ENCODE measurements around the gene HTR3B. TPM values are rescaled to one million over a fixed set of nuclear protein-coding genes. Genes with fewer than 3 reads are reported as not detected.
A peak's percentile ranks its signal among the peaks of the same experiment; 100 is the strongest.

Gene HTR3B
- total RNA-seq, 4 donors from 2014 or later = not detected

DNA sequence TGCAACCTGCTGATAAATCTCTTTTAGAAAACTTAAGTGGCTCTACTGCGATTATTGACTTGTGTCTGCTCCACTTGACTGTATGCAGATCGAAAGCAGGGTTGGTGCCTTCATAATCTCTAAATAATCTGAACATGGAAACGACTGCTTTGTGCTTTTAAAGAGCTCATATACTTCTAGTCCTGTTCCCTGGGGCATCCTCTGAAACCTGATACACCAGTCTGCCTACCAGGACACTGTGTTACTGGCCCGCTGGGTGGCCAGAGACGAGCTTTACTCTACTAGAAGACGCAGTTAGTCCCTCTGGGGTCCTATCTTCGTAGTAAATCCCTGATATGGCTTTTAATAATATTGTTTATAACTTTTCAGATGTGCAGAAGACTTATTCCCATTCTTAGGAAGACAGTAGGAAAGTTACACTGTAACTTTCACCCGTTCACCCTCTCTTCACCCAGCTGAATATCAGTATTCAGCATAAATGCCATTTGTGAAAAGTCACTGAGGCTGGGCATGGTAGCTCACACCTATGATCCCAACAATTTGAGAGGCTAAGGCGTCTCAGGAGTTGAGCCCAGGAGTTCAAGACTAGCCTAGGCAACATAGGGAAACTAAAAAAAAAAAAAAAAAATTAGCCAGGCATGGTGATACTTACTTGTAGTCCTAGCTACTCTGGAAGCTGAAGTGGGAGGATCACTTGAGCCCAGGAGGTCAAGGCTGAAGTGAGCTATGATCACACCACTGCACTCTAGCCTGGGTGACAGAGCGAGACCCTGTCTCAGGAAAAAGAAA is 9.0 kb upstream of the HTR3B start:
- no peaks in the 10 kb centered on the region for H3K36me3 ChIP-seq
- H3K27me3 ChIP-seq = no peaks in the 10 kb centered on the region
- DNase-seq (ENCODE audit: extremely low spot score) = no peak
- 81% methylated on average over 10 of the region's 10 CpGs for WGBS
- no peak overlapping the region for H3K27ac ChIP-seq (replicated peaks in 1 of 4)
- H3K4me1 ChIP-seq = peaks cover 0 to 5% (median 0%) of the 10 kb centered on the region in 4 donors
- H3K4me3 ChIP-seq = no peak overlapping the region
- no peaks in the 10 kb centered on the region for H3K9me3 ChIP-seq
- TF ChIP-seq POLR2AphosphoS5 (IDR thresholded peaks at IDR 0.05) (no peak), EP300 (IDR thresholded peaks at IDR 0.05) (no peak), POLR2A (IDR thresholded peaks at IDR 0.05; ENCODE audit: low read depth) (no peak)
- TF ChIP-seq, protein P1, sequence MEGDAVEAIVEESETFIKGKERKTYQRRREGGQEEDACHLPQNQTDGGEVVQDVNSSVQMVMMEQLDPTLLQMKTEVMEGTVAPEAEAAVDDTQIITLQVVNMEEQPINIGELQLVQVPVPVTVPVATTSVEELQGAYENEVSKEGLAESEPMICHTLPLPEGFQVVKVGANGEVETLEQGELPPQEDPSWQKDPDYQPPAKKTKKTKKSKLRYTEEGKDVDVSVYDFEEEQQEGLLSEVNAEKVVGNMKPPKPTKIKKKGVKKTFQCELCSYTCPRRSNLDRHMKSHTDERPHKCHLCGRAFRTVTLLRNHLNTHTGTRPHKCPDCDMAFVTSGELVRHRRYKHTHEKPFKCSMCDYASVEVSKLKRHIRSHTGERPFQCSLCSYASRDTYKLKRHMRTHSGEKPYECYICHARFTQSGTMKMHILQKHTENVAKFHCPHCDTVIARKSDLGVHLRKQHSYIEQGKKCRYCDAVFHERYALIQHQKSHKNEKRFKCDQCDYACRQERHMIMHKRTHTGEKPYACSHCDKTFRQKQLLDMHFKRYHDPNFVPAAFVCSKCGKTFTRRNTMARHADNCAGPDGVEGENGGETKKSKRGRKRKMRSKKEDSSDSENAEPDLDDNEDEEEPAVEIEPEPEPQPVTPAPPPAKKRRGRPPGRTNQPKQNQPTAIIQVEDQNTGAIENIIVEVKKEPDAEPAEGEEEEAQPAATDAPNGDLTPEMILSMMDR (IDR thresholded peaks at IDR 0.05) = no peak
- intact Hi-C loops (cut with DNase I) = loop anchor here (5.0 to 10.0 kb wide), 2 partner anchors 139 to 367 kb away; no protein-coding TSS in a partner anchor

DNA sequence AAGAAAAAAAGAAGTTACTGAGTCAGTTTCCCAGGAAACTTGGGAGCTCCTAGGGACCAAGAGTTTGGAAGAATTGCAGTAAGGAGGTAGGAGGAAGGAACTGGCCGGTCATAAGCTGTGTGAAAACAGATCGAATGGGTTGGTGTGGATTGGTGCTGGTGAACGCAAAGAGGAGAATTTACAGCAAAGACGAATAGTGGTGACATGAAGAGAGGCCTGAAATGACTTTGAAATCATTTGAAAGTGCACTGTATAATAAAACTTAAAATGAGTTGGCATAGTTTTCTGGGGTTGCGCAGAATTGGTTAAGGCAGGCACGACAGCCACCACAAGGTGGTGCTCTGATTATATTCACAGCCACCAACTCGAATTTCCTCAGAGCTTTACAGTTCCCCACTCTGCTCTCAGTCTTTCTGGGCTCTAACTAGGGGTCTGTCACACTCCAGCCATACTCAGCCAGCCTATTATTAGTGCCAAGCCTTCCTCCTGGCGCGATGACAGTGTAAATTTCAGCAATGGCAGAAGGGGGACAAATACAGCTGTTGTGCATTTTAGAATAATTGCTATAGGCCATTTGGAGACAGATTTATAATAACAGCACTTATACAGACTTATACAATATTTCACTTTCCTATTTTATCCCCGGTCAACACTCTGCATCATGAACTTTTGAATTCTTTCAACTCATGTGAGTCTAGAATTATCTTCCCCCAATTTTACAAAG is 8.3 kb upstream of the HTR3B start:
- peaks cover 0 to 5% (median 0%) of the 10 kb centered on the region in 4 donors for H3K4me1 ChIP-seq
- intact Hi-C loops (cut with DNase I) = loop anchor here (5.0 to 10.0 kb wide), 2 partner anchors 138 to 366 kb away; no protein-coding TSS in a partner anchor
- H3K4me3 ChIP-seq = no peak overlapping the region
- no peaks in the 10 kb centered on the region for H3K27me3 ChIP-seq
- H3K27ac ChIP-seq (replicated peaks in 1 of 4) = no peak overlapping the region
- no peaks in the 10 kb centered on the region for H3K36me3 ChIP-seq
- WGBS = 29% methylated on average over 10 of the region's 10 CpGs
- DNase-seq (ENCODE audit: extremely low spot score) = no peak
- TF ChIP-seq, protein P1 (IDR thresholded peaks at IDR 0.05) = peak; percentile 53 to 89 (median 72)
- no peak for TF ChIP-seq EP300 (IDR thresholded peaks at IDR 0.05)
- no peaks in the 10 kb centered on the region for H3K9me3 ChIP-seq

DNA sequence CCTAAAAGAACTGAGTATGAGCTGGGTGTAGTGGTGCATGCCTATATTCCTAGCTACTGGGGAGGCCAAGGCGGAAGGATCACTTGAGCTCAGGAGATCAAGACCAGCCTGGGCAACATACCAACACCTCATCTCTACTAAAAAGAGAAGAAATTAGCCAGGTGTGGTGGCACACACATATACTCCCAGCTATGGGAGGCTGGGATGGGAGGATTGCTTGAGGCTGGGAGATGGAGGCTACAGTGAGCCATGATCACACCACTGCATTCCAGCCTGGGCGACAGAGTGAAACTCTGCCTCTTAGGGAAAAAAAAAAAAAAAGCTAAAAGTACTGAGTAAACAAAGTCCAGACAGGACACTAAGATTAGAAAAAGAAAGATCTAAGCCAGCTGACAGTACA is 3.5 kb upstream of the HTR3B start:
- TF ChIP-seq EP300 (IDR thresholded peaks at IDR 0.05) = no peak
- TF ChIP-seq POLR2A (IDR thresholded peaks at IDR 0.05; ENCODE audit: low read depth) = no peak
- TF ChIP-seq, protein P1 (IDR thresholded peaks at IDR 0.05) = no peak
- TF ChIP-seq POLR2AphosphoS5 (IDR thresholded peaks at IDR 0.05) = no peak
- intact Hi-C loops (cut with DNase I) = no loop called here
- peaks cover 0 to 6% (median 0%) of the 10 kb centered on the region in 4 donors for H3K27me3 ChIP-seq
- H3K4me3 ChIP-seq = no peak overlapping the region
- H3K27ac ChIP-seq (replicated peaks in 1 of 4) = no peak overlapping the region
- peaks cover 0 to 4% (median 0%) of the 10 kb centered on the region in 4 donors for H3K4me1 ChIP-seq
- no peaks in the 10 kb centered on the region for H3K36me3 ChIP-seq
- 79% methylated on average over 2 of the region's 2 CpGs for WGBS
- H3K9me3 ChIP-seq = no peaks in the 10 kb centered on the region
- DNase-seq (ENCODE audit: extremely low spot score) = no peak

DNA sequence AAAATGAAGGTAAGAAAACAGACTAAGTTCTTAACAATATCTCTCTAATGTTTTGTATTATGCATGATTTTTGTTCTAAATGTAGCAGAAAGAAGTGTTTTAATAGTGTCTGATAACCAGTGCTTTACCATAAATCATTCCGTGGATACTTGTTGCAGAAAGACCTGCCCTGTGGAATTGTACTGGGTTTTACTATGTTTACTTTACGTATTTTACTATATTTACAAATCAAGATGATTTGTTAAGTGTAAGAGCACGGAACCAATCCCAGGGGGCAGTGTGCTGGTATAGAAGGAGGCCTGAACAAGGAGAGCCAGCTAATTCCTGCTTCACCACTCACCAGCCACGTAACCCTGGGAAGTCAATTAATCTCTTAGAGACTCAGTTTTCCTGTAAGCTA is 1.4 kb downstream of the HTR3B start:
- no peak for DNase-seq (ENCODE audit: extremely low spot score)
- Histone ChIP-seq H3K4me3 (no peak overlapping the region), H3K9me3 (no peaks in the 10 kb centered on the region), H3K4me1 (no peaks in the 10 kb centered on the region), H3K36me3 (no peaks in the 10 kb centered on the region), H3K27me3 (peaks cover 0 to 30% (median 0%) of the 10 kb centered on the region in 4 donors), H3K27ac (replicated peaks in 1 of 4) (no peak overlapping the region)
- WGBS = 66% methylated on average over 4 of the region's 4 CpGs
- TF ChIP-seq POLR2A (IDR thresholded peaks at IDR 0.05; ENCODE audit: low read depth) = no peak
- TF ChIP-seq EP300 (IDR thresholded peaks at IDR 0.05) = no peak
- TF ChIP-seq POLR2AphosphoS5 (IDR thresholded peaks at IDR 0.05) = no peak
- TF ChIP-seq, protein P1 (IDR thresholded peaks at IDR 0.05) = no peak
- intact Hi-C loops (cut with DNase I) = no loop called here
